WTC11 (cell line): Measurements from ENCODE around the gene PPM1K. TPM values are rescaled to one million over a fixed set of nuclear protein-coding genes. Genes with fewer than 3 reads are reported as not detected.

Experiments used
- ATAC-seq: fragments of 200-7000 bp; cut with Tn5 transposase; 2 replicates; pipeline ENCODE4 v1.10.0; 2021; ENCODE audit warnings: mild to moderate bottlenecking, moderate library complexity
- CTCF ChIA-PET: fragments of 300-600 bp; sonication (Branson Sonifier 250); formaldehyde crosslinking; loops from one replicate; lab custom pipeline; 2021; ENCODE audit warnings: antibody characterized with exemption; lab: Charles Lee
- POLR2A ChIA-PET: fragments of 350-600 bp; sonication (Branson Sonifier 250); formaldehyde crosslinking; loops from one replicate; lab custom pipeline; 2021; ENCODE audit warnings: antibody characterized with exemption; lab: Charles Lee
- DNase-seq: peaks from one replicate; pipeline ENCODE4 v3.0.0; 2021; ENCODE audit warnings: low spot score
- H3K27ac Mint-ChIP-seq: 2 replicates; pipeline ENCODE4 v1.8.0; 2021; ENCODE audit warnings: mixed read lengths
- H3K27me3 Mint-ChIP-seq: 2 replicates; pipeline ENCODE4 v1.8.0; 2021; ENCODE audit warnings: low read depth, mild to moderate bottlenecking, moderate library complexity, mixed read lengths
- H3K36me3 Mint-ChIP-seq: 2 replicates; pipeline ENCODE4 v1.8.0; 2021; ENCODE audit warnings: mixed read lengths
- H3K4me1 Mint-ChIP-seq: 2 replicates; pipeline ENCODE4 v1.8.0; 2022; ENCODE audit warnings: mixed read lengths
- H3K4me3 Mint-ChIP-seq: 2 replicates; pipeline ENCODE4 v1.8.0; 2021; ENCODE audit warnings: mild to moderate bottlenecking, moderate library complexity, mixed read lengths
- H3K9me3 Mint-ChIP-seq: 2 replicates; pipeline ENCODE4 v1.8.0; 2021; ENCODE audit warnings: mixed read lengths
- AFF4 ChIP-seq: sonication (generic); formaldehyde crosslinking; IDR thresholded peaks from 2 replicates; pipeline ENCODE4 v1.8.1; 2023; ENCODE audit warnings: mild to moderate bottlenecking, missing genetic modification reagents, borderline replicate concordance
- CBFB ChIP-seq: sonication (generic); formaldehyde crosslinking; IDR thresholded peaks from 2 replicates; pipeline ENCODE4 v1.8.1; 2022; ENCODE audit warnings: mild to moderate bottlenecking, low read depth, missing genetic modification reagents
- CTCF ChIP-seq: fragments of 200-600 bp; IDR thresholded peaks from 2 replicates; pipeline ENCODE4 v1.8.0; 2022; ENCODE audit warnings: antibody characterized with exemption
- ETV6 ChIP-seq: sonication (generic); formaldehyde crosslinking; IDR thresholded peaks from 2 replicates; pipeline ENCODE4 v1.8.1; 2022; ENCODE audit warnings: mild to moderate bottlenecking, missing genetic modification reagents
- GRHL2 ChIP-seq: fragments of 250-450 bp; sonication (Bioruptor Pico); IDR thresholded peaks from 2 replicates; pipeline ENCODE4 v1.8.0; 2022; ENCODE audit warnings: mild to moderate bottlenecking, moderate library complexity; ENCODE audit not compliant: insufficient replicate concordance, severe bottlenecking
- HMGA2 ChIP-seq: fragments of 250-450 bp; sonication (Bioruptor Pico); IDR thresholded peaks from 2 replicates; pipeline ENCODE4 v1.4.0; 2021; ENCODE audit warnings: mild to moderate bottlenecking, moderate library complexity
- IRF2 ChIP-seq: sonication (generic); formaldehyde crosslinking; IDR thresholded peaks from 2 replicates; pipeline ENCODE4 v1.8.0; 2022; ENCODE audit warnings: low read depth, missing genetic modification reagents, borderline replicate concordance
- JAZF1 ChIP-seq: fragments of 250-450 bp; sonication (Bioruptor Pico); IDR thresholded peaks from 2 replicates; pipeline ENCODE4 v1.9.0; 2021; ENCODE audit warnings: moderate library complexity, mild to moderate bottlenecking, inconsistent platforms
- MLX ChIP-seq: sonication (generic); formaldehyde crosslinking; IDR thresholded peaks from 2 replicates; pipeline ENCODE4 v1.8.1; 2023; ENCODE audit warnings: mild to moderate bottlenecking, missing genetic modification reagents, moderate library complexity
- NR1H2 ChIP-seq: sonication (generic); formaldehyde crosslinking; IDR thresholded peaks from 2 replicates; pipeline ENCODE4 v1.9.0; 2021; ENCODE audit warnings: mild to moderate bottlenecking, moderate library complexity, missing genetic modification reagents
- RORB ChIP-seq: fragments of 250-450 bp; sonication (Bioruptor Pico); IDR thresholded peaks from 2 replicates; pipeline ENCODE4 v1.9.0; 2021; ENCODE audit warnings: mild to moderate bottlenecking
- SMAD4 ChIP-seq: sonication (generic); formaldehyde crosslinking; IDR thresholded peaks from 2 replicates; pipeline ENCODE4 v1.8.0; 2022; ENCODE audit warnings: mild to moderate bottlenecking, missing genetic modification reagents
- SOX15 ChIP-seq: fragments of 250-450 bp; sonication (Bioruptor Pico); IDR thresholded peaks from 2 replicates; pipeline ENCODE4 v1.9.0; 2021; ENCODE audit warnings: mild to moderate bottlenecking
- SP1 ChIP-seq: sonication (generic); formaldehyde crosslinking; conservative IDR thresholded peaks from 2 replicates; pipeline ENCODE4 v1.8.1; 2022; ENCODE audit warnings: missing genetic modification reagents
- STAT6 ChIP-seq: sonication (generic); formaldehyde crosslinking; conservative IDR thresholded peaks from 2 replicates; pipeline ENCODE4 v1.8.1; 2023; ENCODE audit warnings: mild to moderate bottlenecking, low read depth, missing genetic modification reagents, moderate library complexity
- TP53 ChIP-seq: sonication (generic); formaldehyde crosslinking; IDR thresholded peaks from 2 replicates; pipeline ENCODE4 v1.8.1; 2023; ENCODE audit warnings: mild to moderate bottlenecking, missing genetic modification reagents
- USF2 ChIP-seq: sonication (generic); formaldehyde crosslinking; IDR thresholded peaks from 2 replicates; pipeline ENCODE4 v1.8.1; 2023; ENCODE audit warnings: mild to moderate bottlenecking, missing genetic modification reagents, moderate library complexity
- ZNF263 ChIP-seq: sonication (generic); formaldehyde crosslinking; IDR thresholded peaks from 2 replicates; pipeline ENCODE4 v1.8.1; 2022; ENCODE audit warnings: low read depth, mild to moderate bottlenecking, moderate library complexity, missing genetic modification reagents
- ZNF317 ChIP-seq: sonication (generic); formaldehyde crosslinking; IDR thresholded peaks from 2 replicates; pipeline ENCODE4 v1.8.1; 2023; ENCODE audit warnings: low read depth, mild to moderate bottlenecking, moderate library complexity, missing genetic modification reagents, borderline replicate concordance
- ZNF423 ChIP-seq: fragments of 250-450 bp; sonication (Bioruptor Pico); IDR thresholded peaks from 2 replicates; pipeline ENCODE4 v2.1.2; 2022; ENCODE audit warnings: mild to moderate bottlenecking, moderate library complexity
- total RNA-seq: library from RNA; stranded (reverse); gene quantifications from 3 replicates; pipeline ENCODE4 v1.2.3, GENCODE V29; 2021
- TF ChIP-seq, protein P1 (sequence below): fragments of 250-450 bp; sonication (Bioruptor Pico); IDR thresholded peaks from 2 replicates; pipeline ENCODE4 v1.9.0; 2021; ENCODE audit warnings: mild to moderate bottlenecking
- TF ChIP-seq, protein P2 (sequence below): sonication (generic); formaldehyde crosslinking; IDR thresholded peaks from 2 replicates; pipeline ENCODE4 v1.8.1; 2022; ENCODE audit warnings: missing genetic modification reagents, borderline replicate concordance

Gene PPM1K
- total RNA-seq, 1 experiment from 2014 or later = 17.0 TPM

GRCh38 chr4:88215351-88215750, 69.0 kb downstream of the PPM1K start (continued):
- TF ChIP-seq STAT6 (CRISPR knock-in tag) = no peak
- no peak for TF ChIP-seq RORB
- no peak for TF ChIP-seq AFF4 (CRISPR knock-in tag)
- TF ChIP-seq SOX15 (CRISPR knock-in tag) = no peak
- no peak for TF ChIP-seq JAZF1 (CRISPR knock-in tag)
- TF ChIP-seq MLX (CRISPR knock-in tag) = no peak
- TF ChIP-seq HMGA2 (CRISPR knock-in tag) = no peak
- TF ChIP-seq ZNF317 (CRISPR knock-in tag) = no peak
- no peak for TF ChIP-seq USF2 (CRISPR knock-in tag)
- TF ChIP-seq ZNF423 = no peak
- no peak for TF ChIP-seq CBFB (CRISPR knock-in tag)
- no peak for TF ChIP-seq IRF2 (CRISPR knock-in tag)
- TF ChIP-seq CTCF = no peak

DNA sequence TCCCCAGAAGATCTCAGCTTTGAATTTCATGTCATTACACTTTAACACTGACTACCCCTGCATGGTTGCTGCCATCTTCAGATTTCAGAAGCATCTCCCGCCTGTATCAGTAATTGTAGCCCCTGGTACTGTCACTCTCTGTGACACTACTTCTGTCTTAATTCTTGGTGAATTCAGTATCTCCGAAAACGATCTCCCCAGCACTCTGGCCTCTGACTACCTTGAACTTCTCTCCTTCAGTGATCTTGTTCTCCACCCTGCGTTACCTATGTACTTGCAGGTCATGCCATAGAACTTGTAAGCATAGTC, 72.2 kb downstream of the PPM1K start:
- no peaks in the 10 kb centered on the region for H3K9me3 Mint-ChIP-seq
- H3K36me3 Mint-ChIP-seq = no peaks in the 10 kb centered on the region
- H3K4me3 Mint-ChIP-seq = no peak overlapping the region
- TF ChIP-seq NR1H2 (no peak), SP1 (CRISPR knock-in tag) (no peak), SOX15 (CRISPR knock-in tag) (no peak), ETV6 (CRISPR knock-in tag) (no peak), JAZF1 (CRISPR knock-in tag) (no peak), TP53 (CRISPR knock-in tag) (no peak), GRHL2 (CRISPR knock-in tag) (no peak), SMAD4 (no peak), ZNF263 (CRISPR knock-in tag) (no peak)
- TF ChIP-seq, protein P1, sequence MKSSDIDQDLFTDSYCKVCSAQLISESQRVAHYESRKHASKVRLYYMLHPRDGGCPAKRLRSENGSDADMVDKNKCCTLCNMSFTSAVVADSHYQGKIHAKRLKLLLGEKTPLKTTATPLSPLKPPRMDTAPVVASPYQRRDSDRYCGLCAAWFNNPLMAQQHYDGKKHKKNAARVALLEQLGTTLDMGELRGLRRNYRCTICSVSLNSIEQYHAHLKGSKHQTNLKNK (CRISPR knock-in tag) = no peak
- TF ChIP-seq, protein P2, sequence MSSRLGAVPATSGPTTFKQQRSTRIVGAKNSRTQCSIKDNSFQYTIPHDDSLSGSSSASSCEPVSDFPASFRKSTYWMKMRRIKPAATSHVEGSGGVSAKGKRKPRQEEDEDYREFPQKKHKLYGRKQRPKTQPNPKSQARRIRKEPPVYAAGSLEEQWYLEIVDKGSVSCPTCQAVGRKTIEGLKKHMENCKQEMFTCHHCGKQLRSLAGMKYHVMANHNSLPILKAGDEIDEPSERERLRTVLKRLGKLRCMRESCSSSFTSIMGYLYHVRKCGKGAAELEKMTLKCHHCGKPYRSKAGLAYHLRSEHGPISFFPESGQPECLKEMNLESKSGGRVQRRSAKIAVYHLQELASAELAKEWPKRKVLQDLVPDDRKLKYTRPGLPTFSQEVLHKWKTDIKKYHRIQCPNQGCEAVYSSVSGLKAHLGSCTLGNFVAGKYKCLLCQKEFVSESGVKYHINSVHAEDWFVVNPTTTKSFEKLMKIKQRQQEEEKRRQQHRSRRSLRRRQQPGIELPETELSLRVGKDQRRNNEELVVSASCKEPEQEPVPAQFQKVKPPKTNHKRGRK (CRISPR knock-in tag) = no peak
- TF ChIP-seq, all 79 proteins: peak for 0
- DNase-seq = no peak
- Mint-ChIP-seq H3K27ac (no peak overlapping the region), H3K4me1 (peaks cover 2% of the 10 kb centered on the region; the same call in 1 of the 2 replicates), H3K27me3 (no peaks in the 10 kb centered on the region)
- POLR2A ChIA-PET = no interaction called here
- CTCF ChIA-PET = interaction anchor here (0.6 to 3.6 kb wide), 22 partner anchors 10 to 363 kb away, joined by 3 to 47 read pairs (median 4); partner anchors contain the start of gene ABCG2
- no peak for ATAC-seq
